ENCODE results near the gene SEC61A1.

DNA sequence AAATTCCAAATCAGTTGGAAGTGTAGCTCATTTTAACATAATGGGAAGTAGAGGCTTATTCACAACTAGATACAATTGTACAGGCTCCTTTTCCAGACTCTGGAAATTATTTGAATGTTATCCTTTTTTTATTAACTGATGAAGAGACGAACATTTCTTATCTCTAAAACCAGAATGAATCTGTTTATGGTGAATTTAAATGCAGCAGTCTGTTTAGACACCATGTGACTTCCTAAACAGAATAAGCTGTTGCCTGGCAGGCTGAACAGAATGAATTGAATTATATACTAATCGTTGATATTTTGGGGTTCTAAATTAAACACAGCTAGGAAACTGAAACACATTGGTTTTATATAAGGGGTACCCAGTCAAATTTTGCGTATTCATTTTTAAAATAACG, 4.0 kb downstream of the SEC61A1 start:
- no peak for TF ChIP-seq CTCF (IDR thresholded peaks at IDR 0.05; ENCODE audit: low read length)
- TF ChIP-seq EZH2 (IDR thresholded peaks at IDR 0.05; ENCODE audit: borderline replicate concordance, low read length): no peak
